Middle frontal gyrus (tissue), 1 donor: ENCODE results near the gene SEZ6.

Experiments
- DNase-seq: peaks from one replicate; pipeline ENCODE4 v3.0.0-alpha.2; 2015; ENCODE audit warnings: low spot score; ENCODE audit errors: extremely low spot score

The SEZ6 gene, protein sequence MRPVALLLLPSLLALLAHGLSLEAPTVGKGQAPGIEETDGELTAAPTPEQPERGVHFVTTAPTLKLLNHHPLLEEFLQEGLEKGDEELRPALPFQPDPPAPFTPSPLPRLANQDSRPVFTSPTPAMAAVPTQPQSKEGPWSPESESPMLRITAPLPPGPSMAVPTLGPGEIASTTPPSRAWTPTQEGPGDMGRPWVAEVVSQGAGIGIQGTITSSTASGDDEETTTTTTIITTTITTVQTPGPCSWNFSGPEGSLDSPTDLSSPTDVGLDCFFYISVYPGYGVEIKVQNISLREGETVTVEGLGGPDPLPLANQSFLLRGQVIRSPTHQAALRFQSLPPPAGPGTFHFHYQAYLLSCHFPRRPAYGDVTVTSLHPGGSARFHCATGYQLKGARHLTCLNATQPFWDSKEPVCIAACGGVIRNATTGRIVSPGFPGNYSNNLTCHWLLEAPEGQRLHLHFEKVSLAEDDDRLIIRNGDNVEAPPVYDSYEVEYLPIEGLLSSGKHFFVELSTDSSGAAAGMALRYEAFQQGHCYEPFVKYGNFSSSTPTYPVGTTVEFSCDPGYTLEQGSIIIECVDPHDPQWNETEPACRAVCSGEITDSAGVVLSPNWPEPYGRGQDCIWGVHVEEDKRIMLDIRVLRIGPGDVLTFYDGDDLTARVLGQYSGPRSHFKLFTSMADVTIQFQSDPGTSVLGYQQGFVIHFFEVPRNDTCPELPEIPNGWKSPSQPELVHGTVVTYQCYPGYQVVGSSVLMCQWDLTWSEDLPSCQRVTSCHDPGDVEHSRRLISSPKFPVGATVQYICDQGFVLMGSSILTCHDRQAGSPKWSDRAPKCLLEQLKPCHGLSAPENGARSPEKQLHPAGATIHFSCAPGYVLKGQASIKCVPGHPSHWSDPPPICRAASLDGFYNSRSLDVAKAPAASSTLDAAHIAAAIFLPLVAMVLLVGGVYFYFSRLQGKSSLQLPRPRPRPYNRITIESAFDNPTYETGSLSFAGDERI

GRCh38 chr17:29005936-29006511 is at the start of gene SEZ6:
SEZ6 (minus strand) TSS chr17:29006033; CDS start chr17:29005869, 164 bp downstream.
- peak; percentile 78 for DNase-seq

DNA sequence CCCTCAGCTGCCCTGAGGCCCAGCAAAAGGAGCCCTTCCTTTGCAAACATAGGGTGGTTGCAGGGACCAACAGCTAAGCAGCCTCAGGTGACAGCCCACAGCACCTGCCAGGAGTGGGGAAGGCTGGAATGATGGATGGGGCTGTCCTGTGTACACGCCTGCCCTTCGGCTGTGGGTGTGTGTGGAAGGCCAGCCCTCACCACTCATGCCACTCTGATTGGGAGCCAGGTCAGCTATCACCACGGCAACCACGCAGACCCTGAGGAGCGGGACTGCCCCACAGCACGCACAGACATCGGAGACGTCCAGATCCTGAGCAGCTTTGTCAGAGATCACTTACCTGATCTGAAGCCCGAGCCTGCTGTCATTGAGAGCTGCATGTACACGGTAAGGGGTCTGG is 49.0 kb upstream of the SEZ6 start:
- no peak for DNase-seq

- no peak for DNase-seq
Observed at GRCh38 chr17:29051731-29052130, 45.9 kb upstream of the SEZ6 start.

GRCh38 chr17:29051194-29051593 is 45.4 kb upstream of the SEZ6 start:
- no peak for DNase-seq

- DNase-seq, result no peak
Observed at GRCh38 chr17:29050176-29050575, 44.3 kb upstream of the SEZ6 start.

DNA sequence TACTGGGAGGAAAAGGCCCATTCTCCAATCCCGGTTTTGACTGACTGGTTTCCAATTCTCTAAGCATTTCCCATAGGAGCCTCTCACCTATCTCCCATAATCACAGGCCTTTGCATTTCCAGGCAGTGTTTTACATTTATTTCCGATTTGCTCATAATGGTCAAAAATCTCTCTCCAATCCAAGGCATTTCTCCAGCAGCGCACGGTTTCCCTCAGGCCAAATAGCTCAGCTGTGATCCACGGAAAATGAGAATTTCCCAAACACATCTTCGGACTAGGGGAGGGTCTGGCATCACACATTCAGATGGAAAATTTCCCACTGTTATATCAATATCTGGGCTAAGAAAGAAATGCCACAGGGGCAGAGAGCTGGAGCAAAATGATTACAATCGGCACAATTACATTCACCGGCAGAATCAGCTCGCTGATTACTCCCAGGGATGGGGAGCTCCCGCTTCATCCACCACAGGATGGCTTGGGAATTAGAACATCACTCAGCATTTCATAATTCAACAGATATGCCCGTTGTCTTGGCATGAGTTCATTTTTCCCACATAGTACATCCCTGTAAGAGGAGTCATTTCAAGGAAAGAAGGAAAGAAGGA is 43.8 kb upstream of the SEZ6 start:
- no peak for DNase-seq

DNA sequence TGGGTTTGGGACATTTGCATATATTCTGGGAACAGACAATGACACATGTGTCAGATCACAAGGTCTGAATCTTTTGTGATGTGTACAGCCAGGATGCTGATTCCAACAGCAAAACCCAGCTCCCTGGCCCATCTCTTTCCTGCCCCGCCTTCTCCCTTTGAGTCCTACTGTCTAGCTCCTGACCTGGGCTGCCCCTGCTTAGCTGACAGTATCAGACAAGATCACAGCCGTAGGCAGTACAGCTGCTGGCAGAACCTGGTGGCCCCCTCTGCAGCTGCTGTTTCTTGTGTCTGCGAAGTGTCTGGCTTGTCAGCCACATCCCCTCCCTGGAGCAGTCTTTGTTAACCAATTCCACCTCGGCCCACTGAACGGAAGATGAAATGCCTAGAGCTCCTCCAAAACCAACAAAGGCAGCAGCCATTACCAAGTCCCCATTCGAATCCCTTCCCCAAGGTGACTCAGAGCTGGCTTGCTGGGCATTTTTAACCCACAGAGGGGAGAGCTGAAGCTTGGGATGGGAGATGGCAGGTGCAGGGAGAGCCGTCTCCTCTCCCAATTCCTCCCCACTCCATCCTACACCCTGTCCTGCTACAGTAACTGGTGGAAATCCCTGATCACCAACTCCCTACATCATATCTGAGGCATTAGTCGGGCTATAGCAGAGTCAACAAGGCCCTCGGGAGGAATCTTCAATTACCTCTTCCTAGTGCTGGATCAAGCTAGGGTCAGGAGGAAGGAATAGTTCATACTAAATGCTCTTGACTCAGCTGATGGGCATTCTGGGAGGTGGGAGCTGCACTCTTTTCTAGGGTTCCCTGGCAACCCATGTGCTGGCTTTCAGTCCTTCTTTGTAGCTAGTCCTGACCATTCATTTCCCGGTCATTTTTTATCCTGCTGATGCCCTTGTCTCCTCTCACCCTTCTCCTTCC is 42.9 kb upstream of the SEZ6 start:
- no peak for DNase-seq

DNA sequence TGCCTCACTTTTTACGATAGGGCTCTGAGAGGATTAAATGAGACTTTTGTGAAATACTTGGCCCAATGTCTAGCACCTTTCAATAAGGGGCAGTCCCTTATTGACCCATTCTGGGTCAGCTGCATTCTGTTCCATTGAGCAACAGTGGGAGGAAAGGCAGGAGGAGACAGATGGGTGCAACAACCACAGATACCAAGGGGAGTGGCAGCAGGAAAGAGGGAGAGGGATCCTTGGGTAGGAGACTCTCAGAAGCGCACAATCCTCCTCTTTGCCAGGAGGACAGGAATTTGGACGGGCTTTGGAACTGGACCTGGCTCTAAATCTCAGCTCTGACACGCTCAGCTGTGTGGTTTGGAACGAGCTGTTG is 40.6 kb upstream of the SEZ6 start:
- DNase-seq, result no peak

DNA sequence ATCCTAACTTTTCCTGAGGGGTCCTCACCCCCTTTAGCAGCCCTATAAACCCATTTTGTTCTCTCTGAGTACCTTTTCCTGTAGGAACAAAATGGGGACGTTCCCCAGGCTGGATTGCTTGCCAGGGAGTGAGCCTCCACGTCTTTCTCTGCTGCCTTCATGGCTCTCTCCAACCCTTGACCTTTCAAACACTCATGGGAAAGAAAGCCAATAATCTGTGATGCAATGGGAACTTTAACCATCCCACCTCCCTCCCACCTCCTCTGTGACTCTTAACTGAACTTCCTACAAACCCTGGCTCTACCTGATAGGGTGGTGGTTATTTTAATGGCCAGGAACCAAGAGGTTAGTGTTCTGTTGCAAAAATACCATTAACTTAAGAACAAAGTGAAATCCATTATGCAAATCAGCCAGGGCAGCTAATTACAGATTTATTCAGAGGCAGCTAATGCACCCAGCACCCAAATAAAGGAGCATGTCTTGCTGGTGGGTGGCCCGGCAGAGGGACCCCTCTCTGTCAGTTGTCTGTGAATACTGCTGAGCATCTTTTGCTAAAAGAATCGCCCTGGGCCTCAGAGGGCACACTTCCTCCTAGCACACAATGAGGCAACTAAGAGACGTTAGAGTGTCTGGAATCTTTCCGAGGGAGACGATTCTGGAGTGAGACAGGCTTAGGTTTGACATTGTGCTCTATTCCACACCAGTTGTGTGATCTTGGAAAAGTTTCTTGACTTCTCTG is 40.1 kb upstream of the SEZ6 start:
- DNase-seq, result no peak

DNA sequence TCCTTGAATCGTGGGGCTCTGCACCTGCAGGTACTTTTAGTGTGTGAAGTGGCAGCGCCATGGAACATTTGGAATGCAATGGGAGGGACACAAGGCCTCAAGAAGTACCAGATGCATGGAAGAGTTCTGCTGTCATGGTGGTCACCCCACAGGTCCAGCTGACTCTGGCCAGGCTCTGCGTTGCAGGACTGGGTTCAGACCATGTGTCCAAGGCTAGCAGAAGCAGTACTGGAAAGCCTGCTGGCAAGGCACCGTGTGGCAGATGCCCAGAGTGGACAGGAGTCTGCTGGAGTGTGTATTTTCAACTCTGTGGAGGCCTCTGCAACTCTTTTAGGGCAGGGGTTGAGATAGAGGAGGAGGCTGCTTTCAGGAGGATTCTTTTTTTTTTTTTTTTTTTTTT is 39.2 kb upstream of the SEZ6 start:
- DNase-seq, result no peak

DNA sequence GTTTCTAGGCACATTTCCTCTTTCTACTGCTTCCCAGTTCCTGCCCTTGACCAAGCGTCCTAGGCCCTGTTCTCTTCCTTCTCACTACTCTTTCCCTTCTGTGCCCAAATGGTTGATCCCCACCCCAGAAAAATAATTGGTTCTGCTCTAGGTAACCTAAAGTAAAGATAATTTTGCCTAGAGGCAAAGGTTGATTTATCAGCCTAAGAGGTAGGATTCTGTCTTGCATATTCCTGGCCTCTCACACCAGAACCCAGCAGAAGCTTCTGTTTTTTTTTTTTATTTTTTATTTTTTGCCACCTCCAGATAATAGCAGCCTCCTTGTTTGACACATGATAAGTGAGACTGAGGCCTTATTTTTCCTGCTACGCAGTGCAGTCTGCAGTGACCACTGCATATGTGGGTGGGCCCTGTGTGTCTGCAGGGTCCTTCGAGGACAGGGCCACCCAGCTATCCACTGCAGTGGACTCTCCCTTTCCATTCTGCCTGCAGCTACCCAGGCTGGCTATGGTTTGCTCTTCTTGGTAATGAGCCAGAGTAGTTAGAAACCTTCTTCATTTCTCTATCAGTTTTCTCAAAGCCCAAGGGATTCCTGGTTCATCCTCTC is 37.8 kb upstream of the SEZ6 start:
- DNase-seq, result no peak

DNA sequence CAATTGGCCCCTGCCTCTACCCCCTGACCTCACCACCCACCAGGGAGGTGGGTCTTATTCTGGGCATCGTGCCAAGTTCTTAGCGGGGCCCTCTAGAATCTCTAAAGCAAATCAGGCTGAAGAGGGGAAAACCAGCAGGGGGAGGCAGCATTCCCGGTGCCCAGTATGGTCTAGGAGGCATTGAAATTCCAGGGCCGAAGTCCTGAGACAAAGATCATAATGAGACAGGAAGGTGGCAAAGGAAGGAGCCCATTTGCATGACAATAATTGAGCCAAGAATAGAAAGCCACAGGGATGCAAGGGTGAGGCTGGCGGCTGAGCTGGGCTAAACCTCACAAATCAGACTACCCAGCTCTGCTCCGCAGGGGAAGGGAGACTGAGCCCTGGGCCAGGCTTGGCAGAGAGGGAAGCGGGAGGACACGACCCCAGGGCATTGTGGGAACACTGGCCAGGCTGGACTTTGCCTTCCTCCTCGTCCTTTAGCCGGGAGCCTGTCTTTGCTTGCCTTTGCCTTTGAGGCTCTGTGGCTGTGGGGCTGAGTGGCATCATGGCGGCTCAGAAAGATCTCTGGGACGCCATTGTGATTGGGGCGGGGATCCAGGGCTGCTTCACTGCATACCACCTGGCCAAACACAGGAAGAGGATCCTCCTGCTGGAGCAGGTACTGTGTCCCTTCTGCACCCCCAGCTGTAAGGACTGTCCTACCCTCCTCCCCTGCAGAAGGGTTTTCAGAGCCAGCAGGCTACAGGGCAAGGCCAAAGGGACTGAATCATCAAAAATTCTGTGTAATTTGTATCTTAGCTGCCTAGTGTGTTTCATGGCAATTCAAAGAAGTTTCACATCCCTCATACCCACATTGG is 37.1 kb upstream of the SEZ6 start, which contains the start of gene PIPOX:
Gene PIPOX (plus strand): TSS at position 463 of the 860 bp plus-strand sequence. CDS start 85 bp downstream, at position 548.
- no peak for DNase-seq

GRCh38 chr17:29042026-29042678 is 36.3 kb upstream of the SEZ6 start:
- no peak for DNase-seq

GRCh38 chr17:29041571-29041970 is 35.7 kb upstream of the SEZ6 start:
- no peak for DNase-seq

GRCh38 chr17:29041091-29041490 is 35.3 kb upstream of the SEZ6 start:
- DNase-seq, result no peak

DNA sequence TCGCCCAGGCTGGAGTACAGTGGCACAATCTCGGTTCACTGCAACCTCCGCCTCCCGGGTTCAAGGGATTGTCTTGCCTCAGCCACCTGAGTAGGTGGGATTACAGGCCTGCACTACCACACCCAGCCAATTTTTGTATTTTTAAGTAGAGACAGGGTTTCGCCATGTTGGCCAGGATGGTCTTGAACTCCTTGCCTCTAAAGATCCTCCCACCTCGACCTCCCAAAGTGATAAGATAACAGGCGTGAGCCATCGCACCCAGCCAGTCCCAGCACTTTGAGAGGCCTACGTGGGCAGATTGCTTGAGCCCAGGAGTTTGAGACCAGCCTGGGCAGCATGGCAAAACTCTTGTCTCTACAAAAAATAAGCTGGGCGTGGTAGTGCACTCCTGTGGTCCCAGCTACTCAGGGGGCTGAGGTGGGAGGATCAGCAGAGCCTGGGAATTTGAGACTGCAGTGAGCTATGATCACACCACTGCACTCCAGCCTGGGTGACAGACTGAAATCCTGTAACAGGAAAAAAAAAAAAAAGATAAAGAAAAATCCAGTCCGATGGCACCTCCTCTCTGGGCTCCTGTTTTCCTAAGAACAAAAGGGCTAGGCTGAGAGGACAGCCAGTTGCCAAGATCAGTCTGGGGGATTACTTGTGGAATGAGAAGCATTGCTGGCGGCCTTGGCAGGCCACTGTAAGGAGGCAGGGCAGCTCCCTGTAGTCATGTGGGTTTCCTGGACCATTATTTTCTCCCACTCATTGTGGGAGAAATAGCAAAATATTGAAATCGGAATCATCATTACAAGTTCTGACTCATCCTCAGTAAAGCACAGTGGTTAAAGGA is 34.1 kb upstream of the SEZ6 start:
- DNase-seq, result no peak
